T47D (cell line): ENCODE data around the gene PTPRT.

Source experiments
- DNase-seq, 2 experiments: peaks; one replicate each; pipeline versions ENCODE4 v3.0.0 to v3.0.0-alpha.2; 2011 to 2012; ENCODE audit warnings: low read depth in 1 of 2, low spot score in 1 of 2
- JUND ChIP-seq: IDR thresholded peaks from 2 replicates; pipeline ENCODE4 v1.6.1; 2012; ENCODE audit warnings: low read depth
- in situ Hi-C: cut with HindIII; loops from 2 replicates; pipeline ENCODE4 v1.10.0; 2016; ENCODE audit warnings: low sequenced_read_pairs, low pct_unique_long_range_greater_than_20kb

Gene PTPRT

DNA sequence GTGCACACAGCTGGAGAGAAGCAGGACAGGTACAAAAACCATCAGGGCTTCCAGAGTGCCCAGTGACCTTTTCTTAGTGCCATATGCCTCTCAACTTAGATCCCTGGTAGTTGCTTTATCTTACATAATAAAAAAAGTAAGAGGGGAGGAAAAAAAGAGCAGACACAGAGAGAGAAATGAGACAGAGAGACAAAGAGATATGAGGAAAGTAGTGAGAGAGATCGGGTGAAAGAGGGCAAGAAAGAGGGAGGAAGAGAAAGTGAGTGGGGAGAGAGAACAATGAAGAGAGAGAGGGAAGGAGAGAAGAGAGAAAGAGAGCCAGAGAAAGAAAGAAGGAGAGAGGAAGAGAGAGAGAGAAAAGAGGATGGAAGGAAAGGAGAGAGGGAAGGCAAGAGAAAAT, 131.6 kb downstream of the PTPRT start:
- TF ChIP-seq JUND = no peak
- in situ Hi-C loops = no loop called here
- DNase-seq = no peak

DNA sequence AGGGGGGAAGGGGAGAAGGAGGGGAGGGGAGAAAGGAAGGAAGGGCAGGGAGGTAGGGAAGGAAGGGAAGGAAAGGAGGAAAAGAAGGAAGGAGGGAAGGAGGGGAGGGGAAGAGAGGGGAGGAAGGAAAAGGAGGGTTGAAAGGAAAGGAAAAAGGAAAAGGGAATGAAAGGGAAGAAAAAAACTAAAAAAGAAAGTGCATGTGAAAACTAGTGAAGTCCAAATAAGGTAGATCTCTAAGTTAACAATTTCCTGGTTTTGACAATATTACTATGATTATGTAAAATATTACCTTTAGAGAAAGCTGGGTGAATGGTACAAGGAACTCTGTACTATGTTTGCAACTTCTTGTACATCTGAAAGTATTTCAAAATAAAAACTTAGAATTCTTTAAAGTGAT, 132.4 kb downstream of the PTPRT start:
- no peak for TF ChIP-seq JUND
- in situ Hi-C loops = no loop called here
- no peak for DNase-seq

GRCh38 chr20:43055181-43055884, 134.4 kb downstream of the PTPRT start:
- DNase-seq = no peak
- in situ Hi-C loops = no loop called here
- no peak for TF ChIP-seq JUND

DNA sequence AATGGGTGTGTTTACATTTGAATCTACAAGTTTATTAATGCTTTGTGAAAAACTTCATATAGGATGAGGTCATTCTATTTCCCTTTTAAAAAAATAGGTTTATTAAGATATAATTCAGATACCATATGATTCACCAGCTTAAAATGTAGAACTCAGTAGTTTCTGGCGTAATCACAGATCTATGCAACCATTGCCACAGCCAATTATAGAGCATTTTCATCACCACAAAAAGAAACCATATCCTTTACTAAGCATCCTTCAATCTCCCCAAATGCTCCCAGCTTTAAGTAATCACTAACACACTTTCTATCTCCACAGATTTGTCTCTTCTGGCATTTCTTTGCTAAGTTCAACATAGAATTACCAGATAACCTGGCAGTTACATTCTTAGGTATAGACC, 137.2 kb downstream of the PTPRT start:
- TF ChIP-seq JUND = no peak
- DNase-seq = no peak
- in situ Hi-C loops = no loop called here

DNA sequence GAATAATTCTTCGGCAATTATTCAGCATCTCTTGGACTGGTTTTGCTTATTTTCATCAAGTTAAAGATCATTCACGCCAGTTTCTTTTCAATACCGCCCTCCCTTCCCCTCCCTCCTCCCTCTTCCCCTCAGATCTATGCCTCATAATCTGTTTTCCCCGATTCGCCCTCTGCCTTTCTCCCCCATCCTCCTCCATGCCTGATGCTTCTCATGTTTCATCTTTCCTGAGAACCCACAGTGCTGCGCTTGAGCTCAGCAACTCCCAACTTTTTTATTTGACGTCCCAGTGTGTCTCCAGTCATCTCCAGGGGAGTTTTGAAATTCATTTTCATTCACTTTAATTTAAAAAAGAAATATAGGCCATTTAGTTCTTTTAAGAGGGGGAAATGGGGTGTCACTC, 142.7 kb downstream of the PTPRT start:
- TF ChIP-seq JUND = no peak
- DNase-seq = no peak
- in situ Hi-C loops = no loop called here

GRCh38 chr20:43043887-43044286, 145.8 kb downstream of the PTPRT start:
- TF ChIP-seq JUND = no peak
- in situ Hi-C loops = no loop called here
- DNase-seq = peak in 1 of 2 experiments; percentile 6

DNA sequence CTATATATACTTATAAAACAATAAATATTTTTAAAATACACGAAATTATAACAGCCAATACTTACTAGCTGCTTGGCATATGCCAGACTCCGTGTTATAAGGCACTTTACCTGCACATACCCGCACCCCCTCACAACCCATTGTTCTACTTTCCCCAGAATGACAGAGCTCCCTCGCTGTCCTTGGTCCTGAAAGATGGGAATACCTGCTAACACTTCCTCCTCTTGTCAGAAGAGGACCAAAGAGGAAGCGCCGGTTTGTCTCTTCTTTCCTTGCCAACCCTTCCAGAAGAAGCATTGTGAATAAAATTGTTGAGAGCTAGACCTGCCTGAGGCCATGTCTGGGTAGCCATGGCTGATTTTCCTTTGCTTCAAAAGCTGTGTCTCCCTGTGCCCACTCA, 149.3 kb downstream of the PTPRT start:
- DNase-seq = peak; percentile 56 to 78
- TF ChIP-seq JUND = no peak
- in situ Hi-C loops = no loop called here

GRCh38 chr20:43037605-43038309, 151.9 kb downstream of the PTPRT start:
- TF ChIP-seq JUND = no peak
- DNase-seq = no peak
- in situ Hi-C loops = no loop called here

GRCh38 chr20:43034981-43035724, 154.6 kb downstream of the PTPRT start:
- no peak for DNase-seq
- in situ Hi-C loops = no loop called here
- TF ChIP-seq JUND = no peak

- in situ Hi-C loops = no loop called here
- no peak for DNase-seq
- no peak for TF ChIP-seq JUND
These were observed 157.2 kb downstream of the PTPRT start for GRCh38 chr20:43032459-43032858.

- DNase-seq = no peak
- in situ Hi-C loops = no loop called here
- TF ChIP-seq JUND = no peak
These were observed 160.5 kb downstream of the PTPRT start for GRCh38 chr20:43029176-43029575.

DNA sequence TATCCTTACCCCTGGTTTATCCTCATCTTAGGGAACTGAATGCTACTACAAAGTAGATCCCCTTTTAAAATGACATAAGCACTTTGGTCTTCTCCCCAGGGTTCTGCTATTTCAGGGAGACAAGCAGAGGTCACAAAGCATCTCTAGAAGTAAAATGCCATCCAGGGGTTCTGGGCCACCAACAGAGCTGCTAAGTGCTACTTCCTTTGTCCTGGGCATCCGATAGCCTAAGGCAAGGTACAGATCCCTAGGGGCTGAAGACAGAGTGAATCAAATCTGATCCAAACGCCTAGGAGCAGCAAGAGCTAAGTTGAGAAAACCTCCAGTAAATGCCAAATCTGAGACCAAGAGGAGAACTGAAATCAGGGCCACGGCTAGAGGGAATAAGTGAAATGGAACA, 161.2 kb downstream of the PTPRT start:
- no peak for TF ChIP-seq JUND
- DNase-seq = no peak
- in situ Hi-C loops = no loop called here

DNA sequence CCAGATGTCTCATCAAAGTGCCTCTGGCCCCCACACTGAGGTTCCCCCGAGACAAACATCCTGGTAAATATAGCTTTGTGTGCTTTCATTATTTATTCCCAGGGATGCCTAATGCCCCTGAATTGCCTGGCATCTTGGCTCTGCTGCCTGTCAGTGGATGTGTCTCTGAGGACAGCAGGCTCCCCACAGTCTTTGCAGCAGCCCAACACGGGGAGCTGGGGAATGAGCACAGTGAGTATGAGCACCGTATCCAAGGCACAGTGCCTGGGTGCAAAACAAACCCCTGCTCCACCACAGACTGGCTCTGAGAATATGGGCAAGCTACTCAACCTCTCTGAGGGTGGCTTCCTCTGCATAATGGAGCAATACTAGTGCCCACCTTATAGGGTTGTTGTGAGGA, 165.9 kb downstream of the PTPRT start:
- in situ Hi-C loops = no loop called here
- TF ChIP-seq JUND = no peak
- no peak for DNase-seq

- in situ Hi-C loops = no loop called here
- TF ChIP-seq JUND = no peak
- DNase-seq = no peak
These were observed 167.1 kb downstream of the PTPRT start for GRCh38 chr20:43022568-43022967.
